ENCODE measurements around the gene TAS2R60.
"Not testable (repeated sequence)": the region's sequence is repeated elsewhere in the genome, so short reads cannot be mapped to it uniquely, and the experiment has no call there.

Gene TAS2R60

GRCh38 chr7:143443153-143443552 lies at the start of gene TAS2R60:
TSS of gene TAS2R60 (plus strand) at chr7:143443453. CDS start at chr7:143443453, 0 bp downstream.
- FAIRE-seq, result no peak

GRCh38 chr7:143394068-143394467 lies 49.2 kb upstream of the TAS2R60 start:
- FAIRE-seq, result no peak

- no peak for FAIRE-seq
Measured at GRCh38 chr7:143394777-143395176, 48.5 kb upstream of the TAS2R60 start.

- FAIRE-seq, result no peak
Measured at GRCh38 chr7:143395187-143396149, 47.8 kb upstream of the TAS2R60 start.

- FAIRE-seq, result no peak
Measured at GRCh38 chr7:143396182-143396581, 47.1 kb upstream of the TAS2R60 start.

GRCh38 chr7:143396625-143397556 lies 46.4 kb upstream of the TAS2R60 start:
- no peak for FAIRE-seq

- no peak for FAIRE-seq
Measured at GRCh38 chr7:143397710-143398530, 45.3 kb upstream of the TAS2R60 start.

GRCh38 chr7:143398616-143399015 lies 44.6 kb upstream of the TAS2R60 start:
- FAIRE-seq, result no peak

- FAIRE-seq, result no peak
Measured at GRCh38 chr7:143399151-143399550, 44.1 kb upstream of the TAS2R60 start.

GRCh38 chr7:143399642-143400041 lies 43.6 kb upstream of the TAS2R60 start:
- FAIRE-seq, result no peak

GRCh38 chr7:143401265-143401664 lies 42.0 kb upstream of the TAS2R60 start:
- FAIRE-seq, result no peak

- not testable (repeated sequence) for FAIRE-seq
Measured at GRCh38 chr7:143402233-143402632, 41.0 kb upstream of the TAS2R60 start.

- no peak for FAIRE-seq
Measured at GRCh38 chr7:143405173-143406001, 37.9 kb upstream of the TAS2R60 start.

- no peak for FAIRE-seq
Measured at GRCh38 chr7:143406002-143406357, 37.3 kb upstream of the TAS2R60 start.

- FAIRE-seq, result no peak
Measured at GRCh38 chr7:143407287-143408251, 35.7 kb upstream of the TAS2R60 start.

GRCh38 chr7:143408252-143408685 lies 35.0 kb upstream of the TAS2R60 start:
- no peak for FAIRE-seq

GRCh38 chr7:143408686-143409561 lies 34.3 kb upstream of the TAS2R60 start, which contains the start of gene EPHA1:
TSS of gene EPHA1 (minus strand) at chr7:143408856. CDS start at chr7:143408805, 51 bp downstream.
- no peak for FAIRE-seq

- no peak for FAIRE-seq
Measured at GRCh38 chr7:143410521-143411004, 32.7 kb upstream of the TAS2R60 start.
